GM19023 (cell line): ENCODE data around the gene MFAP4.

ENCODE experiments used
- ATAC-seq: cut with Tn5 transposase; IDR thresholded peaks from one replicate; pipeline ENCODE4 v1.9.1; 2021; ENCODE audit warnings: mild to moderate bottlenecking, moderate library complexity; ENCODE audit not compliant: unreplicated experiment

The MFAP4 gene

GRCh38 chr17:19410875-19411620 lies 24.1 kb upstream of the MFAP4 start, which contains the start of gene RNF112:
RNF112 (plus strand) TSS chr17:19411232; CDS start chr17:19411409, 177 bp downstream.
- no peak for ATAC-seq

- ATAC-seq: no peak
Observed at GRCh38 chr17:19410091-19410490, 23.1 kb upstream of the MFAP4 start.

- ATAC-seq: no peak
Observed at GRCh38 chr17:19409509-19409908, 22.5 kb upstream of the MFAP4 start.

GRCh38 chr17:19409066-19409465 lies 22.1 kb upstream of the MFAP4 start:
- ATAC-seq: no peak

- ATAC-seq: no peak
Observed at GRCh38 chr17:19408346-19408710, 21.3 kb upstream of the MFAP4 start.

GRCh38 chr17:19407601-19408345 lies 20.8 kb upstream of the MFAP4 start:
- ATAC-seq: no peak

- no peak for ATAC-seq
Observed at GRCh38 chr17:19405114-19405513, 18.1 kb upstream of the MFAP4 start.

GRCh38 chr17:19404264-19404663 lies 17.3 kb upstream of the MFAP4 start:
- no peak for ATAC-seq

- ATAC-seq: no peak
Observed at GRCh38 chr17:19403021-19403420, 16.0 kb upstream of the MFAP4 start.

GRCh38 chr17:19402171-19402570 lies 15.2 kb upstream of the MFAP4 start:
- ATAC-seq: no peak

- no peak for ATAC-seq
Observed at GRCh38 chr17:19401321-19402010, 14.5 kb upstream of the MFAP4 start.

- no peak for ATAC-seq
Observed at GRCh38 chr17:19399750-19400450, 12.9 kb upstream of the MFAP4 start.

GRCh38 chr17:19398301-19399181 lies 11.6 kb upstream of the MFAP4 start:
- no peak for ATAC-seq

- ATAC-seq: no peak
Observed at GRCh38 chr17:19397556-19398041, 10.6 kb upstream of the MFAP4 start.

- no peak for ATAC-seq
Observed at GRCh38 chr17:19392303-19392702, 5.3 kb upstream of the MFAP4 start.

GRCh38 chr17:19391432-19391831 lies 4.4 kb upstream of the MFAP4 start:
- no peak for ATAC-seq

- ATAC-seq: no peak
Observed at GRCh38 chr17:19390951-19391350, 4.0 kb upstream of the MFAP4 start.

GRCh38 chr17:19388791-19389785 lies 2.1 kb upstream of the MFAP4 start:
- no peak for ATAC-seq
